Naive B cell (primary cell): ENCODE results near the gene KRT31. TPM values are rescaled to one million over a fixed set of nuclear protein-coding genes. Genes with fewer than 3 reads are reported as not detected.
"Not testable (repeated sequence)": the region's sequence is repeated elsewhere in the genome, so short reads cannot be mapped to it uniquely, and the experiment has no call there.

Experiments used
- ATAC-seq, 2 donors: fragments of 150-1000 bp; cut with Tn5 transposase; 2 replicates each; pipeline ENCODE4 v1.10.0; 2021; ENCODE audit warnings: low read depth in 2 of 2, mild to moderate bottlenecking in 2 of 2, moderate library complexity in 2 of 2
- DNase-seq: peaks from one replicate; pipeline ENCODE4 v3.0.0; 2022
- H3K27ac Mint-ChIP-seq, 6 donors: one replicate each; pipeline ENCODE4 v1.8.0; 2020 to 2022; ENCODE audit warnings: mild to moderate bottlenecking in 6 of 6, mixed read lengths in 6 of 6, moderate library complexity in 5 of 6, inconsistent platforms in 2 of 6
- H3K27me3 Mint-ChIP-seq, 3 donors: one replicate each; pipeline ENCODE4 v1.8.0; 2021 to 2022; ENCODE audit warnings: mixed read lengths in 3 of 3, mild to moderate bottlenecking in 1 of 3
- H3K36me3 Mint-ChIP-seq, 2 donors: one replicate each; pipeline ENCODE4 v1.8.0; 2020 to 2022; ENCODE audit warnings: mixed read lengths in 2 of 2, inconsistent platforms in 1 of 2, mild to moderate bottlenecking in 1 of 2
- H3K4me1 Mint-ChIP-seq, 3 donors: one replicate each; pipeline ENCODE4 v1.8.0; 2020 to 2022; ENCODE audit warnings: mixed read lengths in 3 of 3, inconsistent platforms in 1 of 3, mild to moderate bottlenecking in 1 of 3, moderate library complexity in 1 of 3
- H3K4me3 Mint-ChIP-seq, 8 donors: one replicate each; pipeline ENCODE4 v1.8.0; 2020 to 2022; ENCODE audit warnings: mild to moderate bottlenecking in 8 of 8, mixed read lengths in 8 of 8, moderate library complexity in 8 of 8, inconsistent platforms in 2 of 8
- H3K9me3 Mint-ChIP-seq, 7 donors: one replicate each; pipeline ENCODE4 v1.8.0; 2020 to 2022; ENCODE audit warnings: mixed read lengths in 7 of 7, mild to moderate bottlenecking in 5 of 7, inconsistent platforms in 2 of 7, moderate library complexity in 1 of 7
- polyA plus RNA-seq, 6 donors: library from polyadenylated mRNA; unstranded; fragments of 300-500 nt; fragmentation: Illumina TruSeq; gene quantifications; one replicate each; pipeline ENCODE4 v1.2.3, GENCODE V29; 2021; ENCODE audit warnings: low read depth in 6 of 6

Gene KRT31
- polyA plus RNA-seq: not detected

DNA sequence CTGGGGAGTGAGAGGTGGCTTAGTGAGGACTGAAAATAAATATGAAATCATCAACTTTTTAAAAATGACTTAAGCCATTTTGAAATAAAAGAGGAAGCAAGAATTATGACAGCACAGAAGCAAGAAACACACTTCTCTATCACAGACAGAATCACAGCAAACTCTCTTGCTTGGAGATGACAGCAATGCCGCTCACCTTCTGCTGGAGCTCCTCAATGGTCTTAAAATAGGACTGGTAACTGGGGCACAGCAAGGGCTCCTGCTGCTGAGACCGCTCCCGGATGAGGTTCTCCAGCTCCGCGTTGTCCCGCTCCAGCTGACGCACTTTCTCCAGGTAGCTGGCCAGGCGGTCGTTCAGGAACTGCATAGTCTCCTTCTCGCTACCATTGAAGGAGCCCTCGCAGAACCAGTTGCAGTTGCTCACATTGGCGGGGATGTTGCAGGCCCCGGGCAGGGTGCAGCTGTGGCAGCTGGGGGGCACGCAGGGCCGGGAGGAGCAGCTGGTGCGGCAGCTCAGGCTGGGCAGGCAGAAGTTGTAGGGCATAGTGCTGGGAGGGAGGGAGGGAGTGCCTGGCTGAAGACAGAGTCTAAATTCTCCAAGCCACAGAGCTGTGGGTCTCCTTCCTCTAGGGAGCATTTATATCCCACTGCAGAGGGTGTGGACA, at the start of gene KRT31:
Gene KRT31, minus strand, starts transcription at position 613 of the 665 bp plus-strand sequence. Its CDS starts 69 bp downstream, at position 544.
- no peak within 1 kb of the TSS for H3K4me3 Mint-ChIP-seq

DNA sequence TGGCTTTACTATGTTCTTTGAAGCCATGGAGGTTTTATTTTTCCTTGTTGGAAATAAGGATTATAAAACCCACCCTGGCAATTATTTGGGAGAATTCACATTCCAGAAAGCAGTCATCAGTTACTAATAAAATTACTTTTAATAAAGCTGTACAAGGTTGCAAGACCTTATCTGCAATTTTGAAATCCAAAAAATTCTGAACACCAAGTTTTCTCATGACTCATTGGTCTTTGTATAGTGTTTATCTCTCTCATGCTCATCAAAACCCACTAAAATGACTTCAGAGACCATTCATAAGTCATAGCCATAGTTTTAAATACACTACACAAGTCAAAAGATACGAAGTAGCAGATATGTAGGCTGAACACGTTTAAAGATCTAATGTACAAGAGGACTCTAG, 49.4 kb upstream of the KRT31 start:
- ATAC-seq: no peak
- Mint-ChIP-seq H3K27ac (no peak overlapping the region), H3K9me3 (no peaks in the 10 kb centered on the region), H3K4me1 (peaks cover 0 to 2% (median 0%) of the 10 kb centered on the region in 3 donors), H3K36me3 (no peaks in the 10 kb centered on the region), H3K27me3 (peaks cover 36 to 80% (median 65%) of the 10 kb centered on the region in 3 donors), H3K4me3 (no peak overlapping the region)
- DNase-seq: no peak

More for the DNA sequence above, at the start of gene KRT31:
- no peak within 1 kb of the TSS for H3K27ac Mint-ChIP-seq
- no peaks in the 10 kb centered on the region for H3K9me3 Mint-ChIP-seq
- DNase-seq: no peak
- H3K27me3 Mint-ChIP-seq: peaks cover 40 to 49% (median 47%) of the 10 kb centered on the region in 3 donors
- no peak for ATAC-seq
- H3K4me1 Mint-ChIP-seq: no peaks in the 10 kb centered on the region
- H3K36me3 Mint-ChIP-seq: no peaks in the 10 kb centered on the region

DNA sequence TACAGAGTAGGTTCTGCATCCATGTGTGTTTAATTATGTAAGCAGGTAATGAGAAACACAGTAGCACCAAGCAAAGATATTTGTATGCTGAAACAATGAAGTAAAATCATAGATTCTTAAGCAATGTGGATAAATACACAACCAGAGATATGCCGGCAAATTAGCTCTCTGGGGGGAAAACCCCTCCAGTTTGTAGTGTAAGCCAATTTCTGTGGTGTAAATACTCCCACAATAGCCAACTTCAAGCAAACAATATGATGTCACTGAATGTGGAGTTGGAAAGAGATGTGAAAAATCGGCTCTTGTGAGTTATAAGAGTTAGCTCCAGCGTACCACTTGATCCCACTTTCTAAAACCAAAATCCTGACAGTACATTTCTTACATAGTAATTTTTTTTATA, 47.2 kb upstream of the KRT31 start:
- Mint-ChIP-seq H3K36me3 (no peaks in the 10 kb centered on the region), H3K27ac (no peak overlapping the region), H3K27me3 (peaks cover 47 to 78% (median 73%) of the 10 kb centered on the region in 3 donors), H3K9me3 (no peaks in the 10 kb centered on the region), H3K4me3 (no peak overlapping the region), H3K4me1 (no peaks in the 10 kb centered on the region)
- ATAC-seq: no peak
- DNase-seq: no peak

DNA sequence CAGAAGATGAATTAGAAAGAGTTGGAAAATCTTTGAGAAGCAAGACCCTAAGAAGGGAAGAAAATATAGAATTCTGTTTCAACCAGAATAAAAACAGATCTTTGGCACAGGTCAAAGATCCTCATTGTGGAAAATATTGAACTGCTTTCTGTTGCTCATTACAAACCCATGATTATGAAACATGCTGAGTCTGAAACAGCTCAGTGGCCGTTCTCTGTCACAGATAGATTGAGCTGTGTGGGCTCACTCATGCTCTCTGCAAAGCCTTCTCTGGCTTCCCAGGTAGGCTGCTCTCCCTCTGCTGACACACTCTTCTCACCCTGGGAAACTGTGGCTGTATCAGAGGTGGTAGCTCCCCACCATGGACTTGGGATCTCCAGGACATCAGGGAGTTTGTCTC, 46.8 kb upstream of the KRT31 start:
- ATAC-seq: no peak
- H3K27me3 Mint-ChIP-seq: peaks cover 52 to 78% (median 74%) of the 10 kb centered on the region in 3 donors
- no peak overlapping the region for H3K4me3 Mint-ChIP-seq
- no peak overlapping the region for H3K27ac Mint-ChIP-seq
- DNase-seq: no peak
- no peaks in the 10 kb centered on the region for H3K9me3 Mint-ChIP-seq
- no peaks in the 10 kb centered on the region for H3K4me1 Mint-ChIP-seq
- no peaks in the 10 kb centered on the region for H3K36me3 Mint-ChIP-seq

DNA sequence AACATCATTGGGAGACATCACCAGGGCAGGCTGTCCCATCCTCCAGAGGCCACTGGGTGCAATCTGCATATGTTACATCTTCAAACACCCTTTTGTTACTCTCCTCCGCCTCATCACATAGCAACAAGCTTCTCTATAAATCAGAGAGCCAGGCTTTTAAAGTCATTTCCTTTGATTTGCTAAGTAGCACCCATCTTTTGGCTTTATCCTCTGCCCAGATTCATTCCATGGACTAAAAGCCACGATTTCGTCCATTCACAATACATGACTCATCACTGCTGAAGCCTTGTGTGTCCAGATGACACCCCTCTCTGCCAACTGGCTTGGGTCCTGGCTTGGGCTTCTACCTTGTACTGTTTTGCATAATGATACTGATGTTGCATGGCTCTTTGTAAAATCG, 45.3 kb upstream of the KRT31 start:
- H3K4me1 Mint-ChIP-seq: no peaks in the 10 kb centered on the region
- H3K36me3 Mint-ChIP-seq: no peaks in the 10 kb centered on the region
- no peak overlapping the region for H3K4me3 Mint-ChIP-seq
- ATAC-seq: no peak
- H3K27me3 Mint-ChIP-seq: peaks cover 45 to 71% (median 67%) of the 10 kb centered on the region in 3 donors
- H3K9me3 Mint-ChIP-seq: no peaks in the 10 kb centered on the region
- no peak for DNase-seq
- no peak overlapping the region for H3K27ac Mint-ChIP-seq

DNA sequence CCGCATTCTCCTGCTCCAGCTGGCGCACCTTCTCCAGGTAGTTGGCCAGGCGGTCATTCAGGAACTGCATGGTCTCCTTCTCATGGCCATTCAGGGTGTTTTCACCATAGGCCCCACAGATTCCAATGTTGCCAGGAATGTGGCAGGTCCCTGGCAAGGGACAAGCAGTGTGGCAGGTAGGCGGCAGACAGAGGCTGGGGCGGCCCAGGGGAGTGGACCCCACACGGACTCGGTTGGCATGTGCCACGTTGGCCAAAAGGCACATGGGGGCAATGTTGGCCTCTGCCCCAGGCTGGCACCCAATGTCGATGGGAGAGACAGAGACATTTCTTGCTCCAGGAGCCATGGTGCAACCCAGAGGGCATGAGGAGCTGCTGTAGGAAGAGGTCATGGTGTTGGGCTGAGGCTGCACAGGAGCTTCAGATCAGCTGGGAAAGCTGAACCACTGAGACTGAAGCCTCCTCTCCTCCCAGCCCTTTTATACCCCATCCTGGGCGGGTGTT, 43.2 kb upstream of the KRT31 start, which contains the start of gene KRT38:
Gene KRT38, minus strand, starts transcription at position 453 of the 503 bp plus-strand sequence. Its CDS starts 62 bp downstream, at position 391.
- no peak within 1 kb of the TSS for H3K27ac Mint-ChIP-seq
- H3K27me3 Mint-ChIP-seq: peaks cover 51 to 63% (median 62%) of the 10 kb centered on the region in 3 donors
- no peaks in the 10 kb centered on the region for H3K4me1 Mint-ChIP-seq
- H3K9me3 Mint-ChIP-seq: no peaks in the 10 kb centered on the region
- no peaks in the 10 kb centered on the region for H3K36me3 Mint-ChIP-seq
- DNase-seq (no peak), ATAC-seq (no peak)
- no peak within 1 kb of the TSS for H3K4me3 Mint-ChIP-seq

DNA sequence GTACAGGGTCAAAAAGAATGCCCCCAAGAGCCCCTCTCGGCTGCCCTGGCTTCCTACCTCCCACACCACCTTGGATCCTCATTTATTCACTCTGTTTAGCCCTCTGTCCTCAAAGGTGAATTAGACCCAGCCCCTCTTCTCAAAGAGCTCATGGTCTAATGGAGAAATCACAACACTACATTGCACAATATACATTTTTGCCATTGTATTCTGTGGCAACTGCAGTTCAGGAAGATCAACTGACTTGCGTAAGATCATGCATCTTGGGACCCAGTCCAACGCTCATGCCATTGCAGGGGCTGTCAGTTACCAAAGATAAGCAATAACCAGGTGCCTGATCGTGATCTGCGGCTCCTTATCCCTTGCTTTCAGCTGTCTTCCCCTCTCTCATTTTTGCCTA, 42.0 kb upstream of the KRT31 start:
- no peaks in the 10 kb centered on the region for H3K9me3 Mint-ChIP-seq
- DNase-seq: no peak
- H3K4me3 Mint-ChIP-seq: no peak overlapping the region
- no peak for ATAC-seq
- no peaks in the 10 kb centered on the region for H3K36me3 Mint-ChIP-seq
- no peak overlapping the region for H3K27ac Mint-ChIP-seq
- H3K4me1 Mint-ChIP-seq: no peaks in the 10 kb centered on the region
- peaks cover 52 to 61% (median 58%) of the 10 kb centered on the region in 3 donors for H3K27me3 Mint-ChIP-seq

DNA sequence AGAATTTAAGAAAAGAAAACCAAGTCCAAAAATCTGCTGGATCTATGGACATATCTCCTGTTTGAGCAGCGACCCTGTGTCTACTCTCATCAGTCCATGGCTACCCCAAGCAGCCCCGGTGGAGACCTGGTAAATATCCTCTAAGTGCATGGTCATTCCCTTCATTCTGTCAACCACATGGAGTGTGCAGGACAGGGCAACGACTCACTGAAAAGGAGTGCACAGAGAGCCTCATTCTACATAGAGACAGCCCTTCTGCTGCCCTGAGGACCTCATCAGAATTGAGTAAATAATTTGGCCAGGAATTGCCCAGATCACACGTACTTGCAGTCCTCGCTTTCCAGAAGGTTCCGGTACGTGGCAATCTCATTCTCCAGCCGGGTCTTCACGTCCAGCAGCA, 40.4 kb upstream of the KRT31 start:
- no peaks in the 10 kb centered on the region for H3K9me3 Mint-ChIP-seq
- no peak for ATAC-seq
- H3K36me3 Mint-ChIP-seq: no peaks in the 10 kb centered on the region
- DNase-seq: no peak
- no peaks in the 10 kb centered on the region for H3K4me1 Mint-ChIP-seq
- no peak overlapping the region for H3K4me3 Mint-ChIP-seq
- H3K27me3 Mint-ChIP-seq: peaks cover 44 to 60% (median 46%) of the 10 kb centered on the region in 3 donors
- no peak overlapping the region for H3K27ac Mint-ChIP-seq

DNA sequence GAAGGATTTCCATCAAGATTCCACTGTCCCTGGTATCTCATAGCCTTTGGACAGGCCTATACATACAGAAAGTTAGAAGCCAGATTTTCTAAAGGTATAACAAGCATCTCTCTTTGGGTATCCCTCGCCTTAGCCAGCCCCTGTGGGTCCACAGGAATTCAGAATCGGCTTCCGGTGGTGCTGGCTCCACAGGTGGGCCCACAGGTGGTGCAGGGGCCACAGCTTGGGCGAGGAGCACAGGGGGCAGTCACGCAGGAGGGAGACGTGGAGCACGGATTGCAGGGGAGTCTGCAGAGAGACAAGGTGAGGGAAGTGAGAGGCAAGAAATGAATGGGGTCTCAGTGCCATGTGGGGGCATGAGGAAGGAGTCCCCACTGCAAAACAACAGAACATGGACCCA, 39.8 kb upstream of the KRT31 start:
- Mint-ChIP-seq H3K4me3 (peak overlapping the region in 1 of 8 donors; percentile 35), H3K36me3 (no peaks in the 10 kb centered on the region)

DNA sequence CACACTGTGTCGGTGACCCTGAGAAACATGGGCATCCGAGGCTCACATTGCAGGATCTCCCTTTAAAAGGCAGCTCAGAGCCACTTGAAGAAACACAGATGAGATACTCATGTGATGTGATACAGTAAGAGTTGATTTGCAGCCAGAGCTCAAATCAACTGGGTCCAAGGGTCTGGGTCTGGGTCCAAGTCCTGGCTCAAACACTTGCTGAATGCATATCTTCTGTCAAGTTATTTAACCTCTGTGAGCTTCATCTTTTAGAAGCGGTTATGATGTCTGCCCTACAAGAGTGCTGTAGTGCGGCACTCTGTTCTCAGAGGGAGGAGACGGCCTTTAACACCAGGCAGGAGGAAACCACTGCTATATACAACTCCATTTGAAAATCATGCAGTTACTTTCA, 37.0 kb upstream of the KRT31 start:
- no peaks in the 10 kb centered on the region for H3K9me3 Mint-ChIP-seq
- DNase-seq (no peak), ATAC-seq (no peak)
- H3K27me3 Mint-ChIP-seq: peaks cover 15 to 52% (median 32%) of the 10 kb centered on the region in 3 donors
- peak overlapping the region in 1 of 6 donors; percentile 20 for H3K27ac Mint-ChIP-seq
- no peaks in the 10 kb centered on the region for H3K36me3 Mint-ChIP-seq
- H3K4me3 Mint-ChIP-seq: no peak overlapping the region
- H3K4me1 Mint-ChIP-seq: no peaks in the 10 kb centered on the region

More for the DNA sequence above, 39.8 kb upstream of the KRT31 start:
- no peak for DNase-seq
- H3K9me3 Mint-ChIP-seq: no peaks in the 10 kb centered on the region
- H3K27ac Mint-ChIP-seq: peak overlapping the region in 1 of 6 donors; percentile 34
- ATAC-seq: no peak
- H3K4me1 Mint-ChIP-seq: no peaks in the 10 kb centered on the region
- H3K27me3 Mint-ChIP-seq: peaks cover 43 to 59% (median 44%) of the 10 kb centered on the region in 3 donors

DNA sequence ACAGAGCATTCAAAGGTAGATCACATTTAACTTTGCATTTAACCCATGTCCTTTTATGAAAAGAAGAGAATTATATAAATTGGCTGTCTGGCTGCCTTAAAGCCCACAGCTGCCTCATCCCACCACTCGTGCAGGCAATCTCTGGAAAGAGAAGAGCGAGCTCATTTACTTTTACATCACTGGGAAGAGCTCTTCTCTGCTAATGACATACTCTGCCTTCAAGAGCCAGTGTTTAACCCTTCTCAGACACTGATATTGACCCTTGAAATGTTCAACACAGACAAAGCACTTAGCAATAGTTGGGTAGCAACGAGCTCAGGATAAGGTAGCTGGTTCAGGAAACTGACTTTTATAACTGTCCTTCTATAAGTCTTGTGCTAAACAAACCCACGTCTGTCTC, 36.6 kb upstream of the KRT31 start:
- no peaks in the 10 kb centered on the region for H3K4me1 Mint-ChIP-seq
- H3K27me3 Mint-ChIP-seq: peaks cover 11 to 52% (median 32%) of the 10 kb centered on the region in 3 donors
- H3K27ac Mint-ChIP-seq: no peak overlapping the region
- no peak for ATAC-seq
- no peaks in the 10 kb centered on the region for H3K9me3 Mint-ChIP-seq
- H3K36me3 Mint-ChIP-seq: no peaks in the 10 kb centered on the region
- H3K4me3 Mint-ChIP-seq: no peak overlapping the region
- no peak for DNase-seq

DNA sequence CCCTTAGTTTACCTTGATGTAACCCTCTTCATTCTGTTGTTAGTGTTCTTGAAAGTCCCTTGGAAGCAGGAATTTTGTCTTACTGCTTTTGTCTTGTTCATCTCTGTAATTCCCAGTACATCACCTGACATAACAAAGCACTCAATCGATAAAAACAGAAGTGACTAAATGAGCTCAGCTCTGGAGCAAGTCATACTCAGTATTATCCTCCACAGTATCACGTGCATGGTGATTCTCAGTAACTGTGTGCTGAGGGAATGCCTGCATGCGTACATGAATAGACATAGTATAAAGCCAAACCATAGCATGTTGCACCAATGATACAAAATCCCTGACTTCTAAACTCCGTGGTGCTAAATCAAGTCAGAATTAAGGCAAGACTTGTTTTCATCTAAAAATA, 36.2 kb upstream of the KRT31 start:
- Mint-ChIP-seq H3K4me1 (no peaks in the 10 kb centered on the region), H3K4me3 (no peak overlapping the region), H3K27ac (no peak overlapping the region), H3K27me3 (peaks cover 11 to 56% (median 36%) of the 10 kb centered on the region in 3 donors), H3K9me3 (no peaks in the 10 kb centered on the region), H3K36me3 (no peaks in the 10 kb centered on the region)
- DNase-seq: no peak
- ATAC-seq: no peak

DNA sequence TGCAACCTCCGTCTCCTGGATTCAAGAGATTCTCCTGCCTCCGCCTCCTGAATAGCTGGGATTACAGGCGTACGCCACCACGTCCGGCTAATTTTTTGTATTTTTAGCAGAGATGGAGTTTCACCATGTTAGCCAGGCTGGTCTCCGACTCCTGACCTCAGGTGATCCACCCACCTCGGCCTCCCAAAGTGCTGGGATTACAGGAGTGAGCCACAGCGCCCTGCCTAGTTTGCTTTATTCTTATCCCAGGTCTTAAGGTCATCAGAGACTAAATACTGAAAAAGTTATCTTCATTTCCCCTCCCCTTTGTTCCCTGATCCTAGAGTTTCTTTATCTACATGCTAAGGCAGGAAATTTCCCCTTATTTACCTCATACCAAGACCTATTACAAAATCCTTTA, 33.0 kb upstream of the KRT31 start:
- not testable (repeated sequence) for H3K4me3 Mint-ChIP-seq, ATAC-seq, DNase-seq, H3K36me3 Mint-ChIP-seq, H3K4me1 Mint-ChIP-seq, H3K9me3 Mint-ChIP-seq, H3K27ac Mint-ChIP-seq
- peaks cover 4 to 60% (median 31%) of the 10 kb centered on the region in 3 donors for H3K27me3 Mint-ChIP-seq

DNA sequence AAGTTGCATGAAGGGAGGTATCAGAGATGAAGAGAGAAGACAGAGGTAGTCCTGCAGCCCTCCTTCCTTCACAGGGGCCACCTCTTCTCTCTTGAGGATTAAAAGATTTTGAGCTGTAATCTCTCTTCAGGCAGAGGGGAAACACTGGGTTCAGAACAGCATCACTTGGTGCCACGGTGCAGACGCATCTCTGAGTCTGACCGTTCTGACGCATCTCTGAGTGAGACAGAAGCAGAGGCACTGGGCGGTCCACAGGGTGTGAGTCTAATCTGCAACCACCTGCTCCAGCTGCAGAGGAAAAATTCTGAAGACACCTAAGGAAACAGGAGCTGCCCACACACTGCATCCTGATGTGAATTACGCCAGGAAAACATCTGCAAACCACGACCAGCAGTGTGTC, 32.3 kb upstream of the KRT31 start:
- H3K4me3 Mint-ChIP-seq: no peak overlapping the region
- peak overlapping the region in 1 of 6 donors; percentile 12 for H3K27ac Mint-ChIP-seq
- no peaks in the 10 kb centered on the region for H3K4me1 Mint-ChIP-seq
- DNase-seq (no peak), ATAC-seq (no peak)
- no peaks in the 10 kb centered on the region for H3K36me3 Mint-ChIP-seq
- no peaks in the 10 kb centered on the region for H3K9me3 Mint-ChIP-seq
- peaks cover 9 to 58% (median 31%) of the 10 kb centered on the region in 3 donors for H3K27me3 Mint-ChIP-seq
